Glomerular visceral epithelial cell (primary cell): ENCODE results near the gene INF2.
"Not testable (repeated sequence)": the region's sequence is repeated elsewhere in the genome, so short reads cannot be mapped to it uniquely, and the experiment has no call there.

Experiments
- DNase-seq: peaks from one replicate; pipeline ENCODE4 v3.0.0-alpha.2; 2016; ENCODE audit errors: extremely low spot score

Gene INF2

DNA sequence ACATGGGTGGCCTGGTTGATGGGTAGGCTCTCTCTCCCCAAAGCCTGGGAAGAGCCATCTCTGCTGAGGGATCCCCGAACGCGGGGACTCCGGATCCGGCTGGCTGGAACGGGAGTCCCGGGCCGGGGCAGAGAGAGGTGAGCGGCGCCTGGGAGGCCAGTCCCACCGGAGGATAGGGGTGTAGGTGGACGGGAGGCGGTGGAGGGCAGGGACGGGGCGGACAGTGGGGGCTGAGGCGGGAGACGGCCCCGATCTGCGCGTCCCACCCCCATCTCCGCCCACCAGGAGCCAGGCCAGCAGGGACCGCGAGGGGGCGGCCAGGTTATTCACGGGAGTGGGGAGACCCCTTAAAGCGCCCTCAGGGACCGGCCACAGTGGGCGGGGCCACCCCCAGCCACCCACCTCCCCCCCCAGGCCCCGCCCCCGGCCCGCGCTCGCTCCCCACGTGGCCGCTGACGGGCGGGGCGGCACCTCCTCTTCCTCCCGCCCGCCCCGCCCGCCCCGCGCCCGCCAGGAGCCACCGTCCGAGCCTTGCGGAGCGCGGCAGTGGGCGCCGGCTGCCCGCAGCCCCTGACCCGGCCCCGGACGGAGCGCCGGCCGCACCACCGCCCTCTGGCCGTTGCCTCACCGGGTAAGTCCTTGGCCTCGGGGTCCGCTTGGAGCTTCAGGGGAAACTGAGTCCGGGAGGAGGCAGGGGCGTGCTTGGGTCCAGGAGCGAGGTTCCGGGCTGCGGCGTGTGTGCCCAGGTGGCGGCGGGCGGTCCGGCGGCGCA lies at the start of gene INF2:
TSS of gene INF2 (plus strand) at position 510 of the 772 bp plus-strand sequence. CDS start 11,748 bp downstream, outside the sequence.
- DNase-seq, result peak; percentile 83

DNA sequence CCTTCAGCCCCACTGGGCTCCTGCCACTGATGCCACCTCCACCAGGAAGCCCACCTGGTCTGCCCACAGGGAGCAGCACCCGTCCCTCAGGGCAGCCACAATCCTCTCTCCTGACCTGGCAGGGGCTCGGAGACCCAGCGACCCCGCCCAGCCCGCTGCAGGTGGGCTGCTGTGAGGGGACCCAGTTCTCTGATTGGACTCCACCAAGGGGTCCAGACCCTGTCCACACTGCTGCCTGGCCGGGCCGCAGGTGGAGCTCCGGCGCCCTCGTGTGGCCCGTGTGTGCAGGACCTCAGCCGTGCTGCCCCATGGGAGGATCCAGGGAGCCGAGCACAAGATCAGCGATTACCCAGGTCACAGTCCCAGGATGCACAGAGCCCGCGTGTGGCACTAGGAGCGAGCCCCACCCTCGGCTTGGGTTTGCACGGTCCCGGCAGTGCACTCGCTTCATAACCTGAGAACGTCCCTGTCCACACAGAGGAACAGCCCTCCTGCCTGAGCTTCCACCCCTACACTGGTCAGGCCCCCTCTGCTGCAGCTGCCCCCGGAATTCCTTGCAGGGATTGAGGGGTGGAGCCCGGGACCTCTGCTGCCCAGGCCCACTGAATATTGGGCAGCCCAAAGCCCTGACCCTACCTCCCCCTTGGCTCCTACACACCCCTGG lies 49.4 kb upstream of the INF2 start:
- DNase-seq, result peak; percentile 57

DNA sequence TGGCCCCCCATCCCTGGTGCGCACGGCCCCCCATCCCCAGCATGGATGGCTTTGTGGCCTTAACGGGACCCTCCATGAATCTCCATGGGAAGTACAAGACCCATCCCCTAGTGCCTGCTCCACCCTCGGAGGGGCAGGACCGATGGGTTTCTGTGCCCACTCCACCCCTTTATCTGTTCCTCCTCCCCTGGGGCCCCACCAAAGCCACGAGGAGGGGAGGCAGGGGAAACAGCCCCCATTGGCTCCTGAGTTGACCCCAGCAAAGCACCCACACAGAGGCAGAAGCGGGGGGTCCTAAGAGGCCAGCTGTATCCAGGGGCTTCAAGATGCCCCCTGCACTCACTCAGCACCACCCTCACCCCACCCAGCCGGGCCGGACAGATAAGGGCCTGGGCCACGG lies 48.7 kb upstream of the INF2 start:
- no peak for DNase-seq

DNA sequence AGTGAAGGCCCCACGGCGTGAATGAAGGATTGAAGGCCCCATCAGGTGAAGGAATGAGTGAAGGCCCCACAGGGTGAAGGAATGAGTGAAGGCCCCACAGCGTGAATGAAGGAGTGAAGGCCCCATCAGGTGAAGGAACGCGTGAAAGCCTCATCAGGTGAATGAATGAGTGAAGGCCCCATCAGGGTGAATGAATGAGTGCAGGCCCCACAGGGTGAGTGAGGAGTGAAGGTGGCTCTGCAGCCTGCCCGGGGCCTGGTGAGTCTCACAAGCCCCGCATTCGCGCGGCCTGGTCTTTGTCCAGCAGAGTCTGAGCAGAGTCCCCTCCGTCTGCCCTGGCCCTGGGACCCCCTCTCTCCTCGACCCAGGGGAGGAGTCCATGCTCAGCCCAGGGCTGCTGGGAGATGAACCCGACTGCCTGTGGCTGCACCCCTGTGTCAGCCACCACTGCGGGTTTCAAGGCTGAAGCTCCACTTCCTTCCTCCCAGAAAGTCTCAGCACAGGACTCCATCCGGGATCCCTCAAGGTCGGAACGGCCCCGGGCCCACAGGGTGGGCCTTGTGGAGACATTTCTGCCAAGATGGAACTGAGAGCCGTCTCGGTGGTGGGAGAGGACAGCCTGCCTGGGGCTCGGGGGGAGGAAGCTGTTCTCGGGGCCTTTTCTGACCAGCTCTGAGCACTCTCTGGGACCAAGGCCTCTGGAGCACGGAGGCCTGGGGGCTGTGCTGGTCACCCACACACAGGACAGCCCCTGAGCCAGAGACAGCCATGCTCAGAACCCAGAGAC lies 47.5 kb upstream of the INF2 start:
- DNase-seq, result no peak

DNA sequence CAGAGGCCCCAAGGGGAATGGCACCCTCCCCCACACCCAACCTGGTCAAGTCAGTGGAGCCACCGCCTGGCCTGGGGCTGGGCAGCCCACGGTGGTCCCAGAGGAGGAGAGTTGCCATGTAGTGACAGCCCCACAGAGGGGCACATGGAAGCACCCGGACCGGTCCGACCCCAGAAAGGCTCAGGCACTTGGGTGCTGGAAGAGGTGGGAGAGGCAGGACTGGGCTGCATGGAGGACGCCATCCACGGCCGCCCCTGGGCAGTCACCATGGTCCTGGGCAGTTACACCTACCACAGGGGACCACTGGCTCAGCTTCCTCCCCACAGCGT lies 46.9 kb upstream of the INF2 start:
- DNase-seq, result no peak

DNA sequence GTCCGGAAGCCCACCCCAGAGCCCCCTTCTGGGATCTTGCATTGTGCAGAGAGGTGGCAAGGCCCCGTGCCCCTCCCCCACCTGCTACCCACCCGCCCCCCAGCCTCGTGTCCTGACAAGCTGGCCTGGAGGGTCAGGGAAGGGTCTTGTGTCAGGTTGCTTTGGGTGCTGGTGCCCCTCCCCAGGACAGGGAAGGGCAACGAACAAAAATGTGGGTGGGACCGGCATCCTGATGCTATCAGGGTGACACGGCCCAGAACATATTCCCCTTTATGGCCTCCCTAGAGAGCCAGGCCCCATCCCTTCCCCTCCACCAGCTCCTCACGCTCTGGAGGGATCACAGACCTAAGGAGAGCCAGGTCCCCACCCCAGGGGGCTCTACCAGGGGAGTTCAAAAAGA lies 46.1 kb upstream of the INF2 start:
- DNase-seq, result no peak

- DNase-seq, result no peak
Measured at GRCh38 chr14:104644091-104644635, 45.3 kb upstream of the INF2 start.

DNA sequence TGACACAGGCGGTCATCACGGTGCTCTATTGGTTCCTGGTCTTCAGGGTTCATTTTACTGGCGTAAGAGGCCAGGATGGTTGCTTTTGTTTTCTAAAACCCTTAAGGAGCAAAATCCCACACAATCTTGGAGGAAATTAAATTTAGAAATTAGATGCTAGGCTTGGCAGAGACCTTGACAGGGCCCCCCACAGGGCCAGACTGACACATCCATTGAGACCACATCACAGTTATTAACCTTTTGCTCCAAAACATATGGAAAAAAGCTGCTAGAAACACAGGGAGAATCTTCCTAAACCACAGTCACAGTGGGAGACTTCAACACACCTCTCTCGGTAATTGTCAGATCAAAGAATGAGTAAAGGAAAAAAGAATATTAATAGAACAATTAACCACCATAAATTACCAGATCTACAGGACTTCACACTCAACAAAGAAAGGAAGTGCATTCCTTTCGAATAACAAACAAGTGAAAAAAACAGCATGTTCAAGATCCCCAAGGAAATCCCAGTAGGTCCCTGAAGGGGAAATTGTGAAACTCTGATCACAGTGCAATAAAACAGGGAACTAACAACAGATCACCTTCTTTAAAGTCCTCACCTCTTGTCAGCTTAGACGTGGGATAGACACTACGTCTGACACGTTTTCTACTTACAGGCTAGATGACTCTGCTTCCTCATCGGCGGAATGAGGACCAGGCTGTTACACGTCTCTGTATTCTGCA lies 44.6 kb upstream of the INF2 start:
- DNase-seq, result no peak

DNA sequence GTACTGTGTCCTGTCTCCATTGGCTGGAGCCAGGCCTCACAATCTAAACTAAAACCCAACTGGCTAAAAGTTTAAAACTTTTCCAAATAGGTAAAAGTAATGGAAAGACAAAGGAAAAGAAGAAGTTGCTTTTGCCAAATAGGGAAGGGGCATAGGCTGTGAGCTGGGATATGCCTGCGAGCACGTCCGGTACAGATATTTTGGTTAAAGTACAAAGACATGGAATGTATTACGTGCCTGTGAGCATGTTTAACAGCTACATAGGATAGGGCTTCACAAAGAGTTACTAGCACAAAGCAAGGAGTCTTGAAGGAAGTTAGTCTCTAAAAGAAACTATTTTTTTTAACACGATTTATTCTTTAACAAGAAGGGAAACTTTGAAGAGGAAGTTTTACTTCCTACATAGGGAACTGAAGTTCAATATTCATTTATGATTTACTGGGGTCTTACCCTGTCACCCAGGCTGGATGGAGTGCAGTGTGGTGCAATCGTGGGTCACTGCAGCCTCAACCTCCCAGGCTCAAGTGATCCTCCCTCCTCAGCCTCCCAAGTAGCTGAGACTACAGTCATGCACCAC lies 41.9 kb upstream of the INF2 start:
- DNase-seq, result no peak

- peak; percentile 56 for DNase-seq
Measured at GRCh38 chr14:104650057-104650980, 39.1 kb upstream of the INF2 start.

DNA sequence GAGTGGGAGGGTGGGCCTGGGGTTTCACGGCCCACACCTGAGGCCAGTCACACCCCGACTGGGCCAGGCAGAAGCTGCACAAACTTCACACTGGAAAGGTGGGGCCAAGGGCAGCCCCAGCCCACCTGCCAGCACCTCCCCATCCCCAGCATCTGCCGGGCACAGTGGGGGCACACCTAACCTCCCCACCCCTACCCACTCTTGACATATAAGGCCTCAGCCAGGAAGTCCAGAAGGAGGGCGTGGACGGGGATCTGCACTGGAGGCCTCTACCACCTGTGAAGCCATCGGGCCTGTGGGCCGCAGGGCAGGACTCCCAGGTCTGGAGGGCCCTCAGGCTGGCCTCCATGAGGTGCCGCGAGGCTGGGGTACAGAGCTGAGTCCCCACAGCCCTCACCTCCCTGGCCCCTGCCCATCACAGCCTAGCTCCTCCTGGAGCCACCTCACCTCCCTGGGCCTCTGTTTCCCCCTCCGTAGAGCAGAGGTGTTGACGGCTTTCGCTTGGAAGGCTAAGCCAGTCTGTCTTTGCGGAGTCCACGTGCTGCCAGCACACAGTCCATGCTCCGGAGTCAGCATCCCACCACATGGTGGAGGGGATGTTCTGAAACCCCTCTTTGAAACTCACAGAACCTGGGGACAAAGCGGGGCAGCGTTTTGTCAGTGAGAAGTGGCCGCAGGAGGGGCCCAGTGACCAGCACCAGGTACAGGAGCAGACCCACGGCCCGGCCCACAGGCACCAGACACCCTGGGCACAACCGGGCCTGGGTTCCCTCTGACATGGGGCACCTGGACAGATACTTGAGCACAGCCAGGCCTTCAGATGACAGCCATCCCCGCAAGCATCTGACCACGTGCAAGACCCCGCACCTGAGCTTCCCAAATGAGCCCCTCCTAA lies 38.2 kb upstream of the INF2 start:
- no peak for DNase-seq

GRCh38 chr14:104651876-104652260 lies 37.5 kb upstream of the INF2 start:
- DNase-seq, result no peak

- no peak for DNase-seq
Measured at GRCh38 chr14:104652386-104652785, 37.0 kb upstream of the INF2 start.

DNA sequence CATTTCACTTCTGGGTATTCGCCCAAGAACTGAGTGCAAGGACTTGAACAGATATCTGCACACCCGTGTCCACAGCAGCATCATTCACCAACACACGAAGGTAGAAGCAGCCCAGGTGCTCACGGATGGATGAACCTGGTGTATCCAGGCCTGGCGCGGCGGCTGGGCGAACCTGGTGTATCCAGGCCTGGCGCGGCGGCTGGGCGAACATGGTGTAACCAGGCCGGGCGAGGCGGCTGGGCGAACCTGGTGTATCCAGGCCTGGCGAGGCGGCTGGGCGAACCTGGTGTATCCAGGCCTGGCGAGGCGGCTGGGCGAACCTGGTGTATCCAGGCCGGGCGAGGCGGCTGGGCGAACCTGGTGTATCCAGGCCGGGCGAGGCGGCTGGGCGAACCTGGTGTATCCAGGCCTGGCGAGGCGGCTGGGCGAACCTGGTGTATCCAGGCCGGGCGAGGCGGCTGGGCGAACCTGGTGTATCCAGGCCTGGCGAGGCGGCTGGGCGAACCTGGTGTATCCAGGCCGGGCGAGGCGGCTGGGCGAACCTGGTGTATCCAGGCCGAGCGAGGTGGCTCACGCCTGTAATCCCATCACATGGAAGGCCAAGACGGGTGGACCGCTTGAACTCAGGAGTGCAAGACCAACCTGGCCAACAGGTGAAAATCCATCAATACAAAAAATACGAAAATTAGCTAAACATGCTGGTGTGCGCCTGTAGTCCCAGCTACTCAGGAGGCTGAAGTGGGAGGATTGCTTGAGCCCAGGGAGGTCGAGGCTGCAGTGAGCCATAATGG lies 36.1 kb upstream of the INF2 start:
- DNase-seq, result not testable (repeated sequence)

DNA sequence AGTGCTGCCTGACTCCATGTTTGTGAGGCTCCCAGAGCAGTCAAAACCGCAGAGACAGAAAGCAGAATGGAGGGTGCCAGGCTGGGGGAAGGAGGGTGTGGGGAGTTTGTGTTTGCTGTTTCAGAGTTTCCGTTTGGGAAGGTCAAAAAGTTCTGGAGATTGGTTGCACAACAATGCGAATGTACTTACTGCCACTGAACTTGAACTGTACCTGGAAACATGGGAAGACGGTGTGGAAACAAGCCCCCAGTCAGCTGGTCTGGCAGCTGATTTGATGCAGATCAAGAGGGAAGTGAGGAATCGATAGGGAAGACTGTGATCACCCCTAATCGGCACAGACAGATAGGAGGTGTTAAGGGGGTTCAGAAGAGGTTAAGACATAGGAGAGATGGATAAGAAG lies 35.3 kb upstream of the INF2 start:
- DNase-seq, result no peak

DNA sequence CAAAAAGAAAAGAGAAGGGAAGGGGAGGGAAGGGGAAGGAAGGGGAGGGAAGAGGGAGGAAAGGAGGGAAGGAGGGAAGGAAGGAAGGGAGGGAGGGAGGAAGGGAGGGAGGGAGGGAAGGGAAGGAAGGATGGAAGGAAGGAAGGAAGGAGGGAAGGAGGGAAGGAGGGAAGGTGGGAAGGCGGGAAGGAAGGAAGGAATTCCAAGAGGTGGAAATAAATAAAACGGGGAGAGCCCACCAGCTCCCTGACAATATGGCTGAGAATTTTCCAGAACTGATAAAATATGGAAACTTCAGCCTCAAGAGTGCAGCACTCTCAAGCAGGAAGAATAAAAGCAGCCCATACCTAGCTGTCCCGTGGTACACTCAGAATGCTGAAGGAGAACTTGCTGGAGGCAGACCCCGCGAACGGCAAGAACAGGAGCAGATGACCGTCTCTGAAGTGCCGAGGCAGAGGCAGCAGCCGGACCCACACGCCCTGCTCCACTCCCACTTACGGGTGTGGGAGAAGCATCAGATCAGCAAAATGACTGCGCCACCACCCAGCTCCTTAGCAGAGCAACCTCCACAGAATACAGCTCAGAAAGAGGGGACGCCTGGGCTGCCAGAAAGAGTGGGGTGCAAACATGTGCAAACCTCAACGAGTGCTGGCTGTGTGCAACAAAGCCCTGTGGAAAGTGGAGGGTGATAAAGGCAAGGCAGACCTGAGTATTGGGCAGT lies 34.1 kb upstream of the INF2 start:
- no peak for DNase-seq

- no peak for DNase-seq
Measured at GRCh38 chr14:104656014-104656714, 33.3 kb upstream of the INF2 start.
